D341Med (cell line): ENCODE results near the gene PCDHB11.
"Not testable (repeated sequence)": the region's sequence is repeated elsewhere in the genome, so short reads cannot be mapped to it uniquely, and the experiment has no call there.

Experiments used
- DNase-seq: peaks from one replicate; pipeline ENCODE4 v3.0.0; 2012; ENCODE audit warnings: low spot score

PCDHB11 gene

GRCh38 chr5:141241496-141241895, 42.1 kb downstream of the PCDHB11 start:
- no peak for DNase-seq

- no peak for DNase-seq
Measured at GRCh38 chr5:141245250-141245717, 45.9 kb downstream of the PCDHB11 start, which contains the start of gene PCDHB15. TSS of gene PCDHB15 (plus strand) at chr5:141245395. CDS start at chr5:141245579, 184 bp downstream.

- not testable (repeated sequence) for DNase-seq
Measured at GRCh38 chr5:141246971-141247370, 47.5 kb downstream of the PCDHB11 start.

GRCh38 chr5:141247434-141247833, 48.0 kb downstream of the PCDHB11 start:
- DNase-seq: not testable (repeated sequence)

- DNase-seq: no peak
Measured at GRCh38 chr5:141250576-141250975, 51.1 kb downstream of the PCDHB11 start.
